K562 (cell line): ENCODE data around the gene PAX8. TPM values are rescaled to one million over a fixed set of nuclear protein-coding genes. Genes with fewer than 3 reads are reported as not detected.
A peak's percentile ranks its signal among the peaks of the same experiment; 100 is the strongest.

Source experiments
- BRD9 ChIP-seq: fragments of 450-650 bp; IDR thresholded peaks from 2 replicates; pipeline ENCODE4 v1.6.1; 2018; ENCODE audit warnings: low read depth; ENCODE audit not compliant: partially characterized antibody
- CBX3 ChIP-seq, 2 experiments: IDR thresholded peaks; 1 replicate in 1 of 2; 2 replicates in 1 of 2; pipeline ENCODE4 v1.6.1; 2012; ENCODE audit warnings: inconsistent platforms in 2 of 2, low read length in 2 of 2, borderline replicate concordance in 1 of 2, control low read depth in 1 of 2
- CHD2 ChIP-seq: IDR thresholded peaks from 2 replicates; pipeline ENCODE4 v1.6.1; 2011; ENCODE audit warnings: low read depth, low read length
- CXXC5 ChIP-seq: fragments of 250-450 bp; sonication (Bioruptor Pico); IDR thresholded peaks from 2 replicates; pipeline ENCODE4 v1.8.0; 2022; ENCODE audit warnings: inconsistent platforms, mild to moderate bottlenecking, moderate library complexity
- DDX20 ChIP-seq: fragments of 450-650 bp; IDR thresholded peaks from 2 replicates; pipeline ENCODE4 v1.6.1; 2016; ENCODE audit warnings: missing genetic modification characterization, low read depth, mild to moderate bottlenecking, missing compliant biosample characterization, moderate library complexity
- ETV5 ChIP-seq: sonication (generic); formaldehyde crosslinking; IDR thresholded peaks from 2 replicates; pipeline ENCODE4 v1.4.0; 2020; ENCODE audit warnings: low read depth, mild to moderate bottlenecking, missing genetic modification reagents
- FOXP1 ChIP-seq: sonication (generic); formaldehyde crosslinking; IDR thresholded peaks from 2 replicates; pipeline ENCODE4 v1.8.0; 2022; ENCODE audit warnings: mild to moderate bottlenecking, missing genetic modification reagents
- HDAC2 ChIP-seq: fragments of 450-650 bp; IDR thresholded peaks from 2 replicates; pipeline ENCODE4 v1.6.1; 2016; ENCODE audit warnings: mild to moderate bottlenecking
- HSF4 ChIP-seq: fragments of 250-450 bp; sonication (Bioruptor Pico); IDR thresholded peaks from 2 replicates; pipeline ENCODE4 v2.1.2; 2022; ENCODE audit warnings: mild to moderate bottlenecking, moderate library complexity, borderline replicate concordance
- ILK ChIP-seq: fragments of 450-650 bp; IDR thresholded peaks from 2 replicates; pipeline ENCODE4 v1.6.1; 2016; ENCODE audit warnings: missing genetic modification characterization, low read depth, mild to moderate bottlenecking, missing compliant biosample characterization, moderate library complexity, borderline replicate concordance
- NELFE ChIP-seq: IDR thresholded peaks from 2 replicates; pipeline ENCODE4 v1.6.1; 2011; ENCODE audit warnings: mild to moderate bottlenecking; ENCODE audit not compliant: insufficient read depth, insufficient read length
- XRCC5 ChIP-seq: fragments of 200-400 bp; formaldehyde crosslinking; IDR thresholded peaks from 2 replicates; pipeline ENCODE4 v1.6.1; 2017; ENCODE audit warnings: low read depth, mild to moderate bottlenecking, low read length
- ZNF311 ChIP-seq: fragments of 250-450 bp; sonication (Bioruptor Pico); IDR thresholded peaks from 2 replicates; pipeline ENCODE4 v1.4.0; 2020; ENCODE audit warnings: mild to moderate bottlenecking, moderate library complexity
- polyA plus RNA-seq, 8 experiments: library from polyadenylated mRNA; depleted of rRNA in 4 of 8; stranded (reverse) in 5 of 8; unstranded in 3 of 8; fragments of >200 nt; fragmentation: Nextera tagmentation in 2 of 8; fragmentation: Illumina TruSeq in 1 of 8; extraction: Ambion mirVana in 2 of 8; extraction: Trizol in 1 of 8; gene quantifications; 2 replicates each; pipeline versions ENCODE4 v1.2.1 to v1.2.3, GENCODE V29; 2011 to 2014; ENCODE audit warnings: inconsistent platforms in 1 of 8, missing spikeins in 1 of 8
- total RNA-seq, 7 experiments: library from RNA; depleted of rRNA in 6 of 7; stranded (reverse); fragments of >200 nt in 6 of 7; fragmentation: Illumina TruSeq in 2 of 7; extraction: Trizol in 2 of 7; gene quantifications; 2 replicates each; pipeline versions ENCODE4 v1.2.1 to v1.2.3, GENCODE V29; 2011 to 2021; ENCODE audit warnings: low replicate concordance in 1 of 7
- TF ChIP-seq, protein P1 (sequence below), 2 experiments: fragments of 450-650 bp in 1 of 2; sonication (generic) in 1 of 2; formaldehyde crosslinking; conservative IDR thresholded peaks; 2 replicates each; pipeline versions ENCODE4 v1.4.0 to v1.8.1; 2020 to 2022; ENCODE audit warnings: mild to moderate bottlenecking in 1 of 2, missing genetic modification reagents in 1 of 2
- TF ChIP-seq, protein P2 (sequence below): fragments of 150-350 bp; conservative IDR thresholded peaks from 2 replicates; pipeline ENCODE4 v1.6.1; 2014; ENCODE audit warnings: low read length
- TF ChIP-seq, protein P3 (sequence below): IDR thresholded peaks from 2 replicates; pipeline ENCODE4 v1.6.1; 2012; ENCODE audit warnings: low read depth, low read length, improper control_type of control experiment, borderline replicate concordance
- TF ChIP-seq, protein P4 (sequence below): sonication (generic); formaldehyde crosslinking; IDR thresholded peaks from 2 replicates; pipeline ENCODE4 v1.8.1; 2023; ENCODE audit warnings: missing genetic modification reagents, mild to moderate bottlenecking, borderline replicate concordance

PAX8 gene
- total and polyA plus RNA-seq, 9 of the 15 experiments (the other 6 are each of a cell fraction or from before 2014, with no cell fraction given): 0.13 to 2.1 (median 0.51) TPM

DNA sequence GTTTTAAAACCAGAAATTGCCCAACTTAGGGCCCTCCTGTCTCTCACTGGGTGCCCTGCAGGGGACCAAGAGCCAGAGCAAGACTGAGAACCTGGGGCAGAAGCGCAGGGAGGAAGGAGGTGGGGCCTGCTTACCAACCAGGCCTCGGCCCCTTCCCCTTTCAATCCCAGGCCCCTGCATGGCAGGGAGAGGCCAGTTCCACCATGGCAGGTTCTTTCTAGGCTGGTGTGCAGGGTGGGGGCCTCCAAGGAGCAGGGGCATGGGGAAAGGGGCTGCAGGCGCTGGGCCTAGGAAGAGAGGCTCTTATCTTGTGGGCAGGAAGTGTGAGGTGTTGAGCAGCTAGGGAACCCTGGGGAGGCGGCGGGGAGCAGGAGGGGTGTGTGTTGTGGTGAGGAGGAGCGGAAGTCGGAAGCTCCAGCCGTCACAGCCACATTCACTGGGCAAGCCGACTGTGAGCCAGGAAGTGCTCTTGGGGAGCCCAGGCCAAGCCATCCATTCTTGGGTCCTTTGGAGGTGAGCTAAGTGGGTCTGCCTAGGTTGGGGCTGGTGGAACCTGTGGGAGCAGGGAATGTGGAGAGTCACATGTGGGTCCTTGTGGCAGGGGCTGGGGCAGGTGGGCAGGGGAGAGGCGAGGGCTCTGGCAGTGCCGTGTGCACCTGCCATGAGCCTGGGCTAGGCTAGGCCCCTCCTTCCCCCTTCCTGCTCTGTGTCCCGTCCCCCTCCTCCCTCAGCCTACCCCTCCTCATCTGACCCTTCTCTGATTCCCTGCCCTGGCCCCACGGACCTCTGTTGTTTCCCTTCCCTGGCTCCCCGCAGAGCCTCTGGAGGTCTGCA lies 105.0 kb downstream of the PAX8 start, which contains the start of gene PSD4 (continued):
- TF ChIP-seq, protein P1, sequence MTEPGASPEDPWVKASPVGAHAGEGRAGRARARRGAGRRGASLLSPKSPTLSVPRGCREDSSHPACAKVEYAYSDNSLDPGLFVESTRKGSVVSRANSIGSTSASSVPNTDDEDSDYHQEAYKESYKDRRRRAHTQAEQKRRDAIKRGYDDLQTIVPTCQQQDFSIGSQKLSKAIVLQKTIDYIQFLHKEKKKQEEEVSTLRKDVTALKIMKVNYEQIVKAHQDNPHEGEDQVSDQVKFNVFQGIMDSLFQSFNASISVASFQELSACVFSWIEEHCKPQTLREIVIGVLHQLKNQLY (CRISPR knock-in tag; conservative IDR thresholded peaks at IDR 0.05): no peak
- TF ChIP-seq XRCC5 (no peak), FOXP1 (CRISPR knock-in tag) (no peak), BRD9 (no peak), CHD2 (no peak), ZNF311 (CRISPR knock-in tag) (no peak), ILK (tag) (no peak), CXXC5 (CRISPR knock-in tag) (peak; percentile 31; the same call in 1 of the 2 replicates), HSF4 (no peak), DDX20 (no peak), CBX3 (IDR thresholded peaks at IDR 0.05; ENCODE audit: borderline replicate concordance in 1 of 2, low read length in 2 of 2) (peak in 1 of 2 experiments; percentile 65; a peak in 1 of 3 replicates), HDAC2 (no peak; the same call in 1 of the 2 replicates), NELFE (no peak), ETV5 (CRISPR knock-in tag) (peak; percentile 94)
- TF ChIP-seq, protein P2, sequence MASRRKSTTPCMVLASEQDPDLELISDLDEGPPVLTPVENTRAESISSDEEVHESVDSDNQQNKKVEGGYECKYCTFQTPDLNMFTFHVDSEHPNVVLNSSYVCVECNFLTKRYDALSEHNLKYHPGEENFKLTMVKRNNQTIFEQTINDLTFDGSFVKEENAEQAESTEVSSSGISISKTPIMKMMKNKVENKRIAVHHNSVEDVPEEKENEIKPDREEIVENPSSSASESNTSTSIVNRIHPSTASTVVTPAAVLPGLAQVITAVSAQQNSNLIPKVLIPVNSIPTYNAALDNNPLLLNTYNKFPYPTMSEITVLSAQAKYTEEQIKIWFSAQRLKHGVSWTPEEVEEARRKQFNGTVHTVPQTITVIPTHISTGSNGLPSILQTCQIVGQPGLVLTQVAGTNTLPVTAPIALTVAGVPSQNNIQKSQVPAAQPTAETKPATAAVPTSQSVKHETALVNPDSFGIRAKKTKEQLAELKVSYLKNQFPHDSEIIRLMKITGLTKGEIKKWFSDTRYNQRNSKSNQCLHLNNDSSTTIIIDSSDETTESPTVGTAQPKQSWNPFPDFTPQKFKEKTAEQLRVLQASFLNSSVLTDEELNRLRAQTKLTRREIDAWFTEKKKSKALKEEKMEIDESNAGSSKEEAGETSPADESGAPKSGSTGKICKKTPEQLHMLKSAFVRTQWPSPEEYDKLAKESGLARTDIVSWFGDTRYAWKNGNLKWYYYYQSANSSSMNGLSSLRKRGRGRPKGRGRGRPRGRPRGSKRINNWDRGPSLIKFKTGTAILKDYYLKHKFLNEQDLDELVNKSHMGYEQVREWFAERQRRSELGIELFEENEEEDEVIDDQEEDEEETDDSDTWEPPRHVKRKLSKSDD: no peak
- TF ChIP-seq, protein P3, sequence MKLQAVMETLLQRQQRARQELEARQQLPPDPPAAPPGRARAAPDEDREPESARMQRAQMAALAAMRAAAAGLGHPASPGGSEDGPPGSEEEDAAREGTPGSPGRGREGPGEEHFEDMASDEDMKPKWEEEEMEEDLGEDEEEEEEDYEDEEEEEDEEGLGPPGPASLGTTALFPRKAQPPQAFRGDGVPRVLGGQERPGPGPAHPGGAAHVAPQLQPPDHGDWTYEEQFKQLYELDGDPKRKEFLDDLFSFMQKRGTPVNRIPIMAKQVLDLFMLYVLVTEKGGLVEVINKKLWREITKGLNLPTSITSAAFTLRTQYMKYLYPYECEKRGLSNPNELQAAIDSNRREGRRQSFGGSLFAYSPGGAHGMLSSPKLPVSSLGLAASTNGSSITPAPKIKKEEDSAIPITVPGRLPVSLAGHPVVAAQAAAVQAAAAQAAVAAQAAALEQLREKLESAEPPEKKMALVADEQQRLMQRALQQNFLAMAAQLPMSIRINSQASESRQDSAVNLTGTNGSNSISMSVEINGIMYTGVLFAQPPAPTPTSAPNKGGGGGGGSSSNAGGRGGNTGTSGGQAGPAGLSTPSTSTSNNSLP: no peak
- TF ChIP-seq, protein P4, sequence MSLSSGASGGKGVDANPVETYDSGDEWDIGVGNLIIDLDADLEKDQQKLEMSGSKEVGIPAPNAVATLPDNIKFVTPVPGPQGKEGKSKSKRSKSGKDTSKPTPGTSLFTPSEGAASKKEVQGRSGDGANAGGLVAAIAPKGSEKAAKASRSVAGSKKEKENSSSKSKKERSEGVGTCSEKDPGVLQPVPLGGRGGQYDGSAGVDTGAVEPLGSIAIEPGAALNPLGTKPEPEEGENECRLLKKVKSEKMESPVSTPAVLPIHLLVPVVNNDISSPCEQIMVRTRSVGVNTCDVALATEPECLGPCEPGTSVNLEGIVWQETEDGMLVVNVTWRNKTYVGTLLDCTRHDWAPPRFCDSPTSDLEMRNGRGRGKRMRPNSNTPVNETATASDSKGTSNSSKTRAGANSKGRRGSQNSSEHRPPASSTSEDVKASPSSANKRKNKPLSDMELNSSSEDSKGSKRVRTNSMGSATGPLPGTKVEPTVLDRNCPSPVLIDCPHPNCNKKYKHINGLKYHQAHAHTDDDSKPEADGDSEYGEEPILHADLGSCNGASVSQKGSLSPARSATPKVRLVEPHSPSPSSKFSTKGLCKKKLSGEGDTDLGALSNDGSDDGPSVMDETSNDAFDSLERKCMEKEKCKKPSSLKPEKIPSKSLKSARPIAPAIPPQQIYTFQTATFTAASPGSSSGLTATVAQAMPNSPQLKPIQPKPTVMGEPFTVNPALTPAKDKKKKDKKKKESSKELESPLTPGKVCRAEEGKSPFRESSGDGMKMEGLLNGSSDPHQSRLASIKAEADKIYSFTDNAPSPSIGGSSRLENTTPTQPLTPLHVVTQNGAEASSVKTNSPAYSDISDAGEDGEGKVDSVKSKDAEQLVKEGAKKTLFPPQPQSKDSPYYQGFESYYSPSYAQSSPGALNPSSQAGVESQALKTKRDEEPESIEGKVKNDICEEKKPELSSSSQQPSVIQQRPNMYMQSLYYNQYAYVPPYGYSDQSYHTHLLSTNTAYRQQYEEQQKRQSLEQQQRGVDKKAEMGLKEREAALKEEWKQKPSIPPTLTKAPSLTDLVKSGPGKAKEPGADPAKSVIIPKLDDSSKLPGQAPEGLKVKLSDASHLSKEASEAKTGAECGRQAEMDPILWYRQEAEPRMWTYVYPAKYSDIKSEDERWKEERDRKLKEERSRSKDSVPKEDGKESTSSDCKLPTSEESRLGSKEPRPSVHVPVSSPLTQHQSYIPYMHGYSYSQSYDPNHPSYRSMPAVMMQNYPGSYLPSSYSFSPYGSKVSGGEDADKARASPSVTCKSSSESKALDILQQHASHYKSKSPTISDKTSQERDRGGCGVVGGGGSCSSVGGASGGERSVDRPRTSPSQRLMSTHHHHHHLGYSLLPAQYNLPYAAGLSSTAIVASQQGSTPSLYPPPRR (CRISPR knock-in tag): no peak
